Measurements from ENCODE around the gene ARHGAP18.

ARHGAP18 gene

DNA sequence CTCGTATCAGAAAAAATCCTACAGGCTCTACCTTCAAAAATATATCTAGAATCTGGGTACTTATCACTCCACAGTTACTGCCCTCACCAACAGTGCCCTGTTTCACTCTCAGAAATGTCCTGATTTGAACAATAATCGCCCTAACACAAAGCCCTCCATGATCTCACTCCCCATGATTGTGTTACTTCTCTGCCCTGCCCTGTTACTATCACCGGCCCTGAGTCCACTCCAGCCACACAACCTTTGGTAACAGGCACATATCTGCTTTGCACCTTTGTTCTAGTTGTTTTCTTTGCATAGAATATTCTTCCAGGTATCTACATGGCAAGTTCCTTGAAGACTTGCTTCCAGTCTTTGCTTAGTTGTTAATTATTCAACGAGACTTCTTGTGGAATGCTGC lies 142.0 kb downstream of the ARHGAP18 start:
- TF ChIP-seq FOXM1 (IDR thresholded peaks at IDR 0.05; ENCODE audit: borderline replicate concordance): no peak
- TF ChIP-seq ZNF384 (IDR thresholded peaks at IDR 0.05): no peak
- TF ChIP-seq CTBP1 (IDR thresholded peaks at IDR 0.05; ENCODE audit: borderline replicate concordance): no peak
- TF ChIP-seq FOXK2 (IDR thresholded peaks at IDR 0.05): no peak
- TF ChIP-seq SUZ12 (IDR thresholded peaks at IDR 0.05): no peak
- no peak for TF ChIP-seq ELF4 (IDR thresholded peaks at IDR 0.05)
- no peak for TF ChIP-seq L3MBTL2 (conservative IDR thresholded peaks at IDR 0.05)
- no peak for TF ChIP-seq FOXA1 (IDR thresholded peaks at IDR 0.05)
- TF ChIP-seq SP1 (IDR thresholded peaks at IDR 0.05): no peak
- ChIA-PET CTCF (interaction anchor here (1.2 to 3.8 kb wide), 3 partner anchors 67 to 70 kb away, joined by 3 to 46 read pairs (median 9); no protein-coding TSS in a partner anchor), POLR2A (no interaction called here)
- no peak for DNase-seq (ENCODE audit: extremely low spot score)

DNA sequence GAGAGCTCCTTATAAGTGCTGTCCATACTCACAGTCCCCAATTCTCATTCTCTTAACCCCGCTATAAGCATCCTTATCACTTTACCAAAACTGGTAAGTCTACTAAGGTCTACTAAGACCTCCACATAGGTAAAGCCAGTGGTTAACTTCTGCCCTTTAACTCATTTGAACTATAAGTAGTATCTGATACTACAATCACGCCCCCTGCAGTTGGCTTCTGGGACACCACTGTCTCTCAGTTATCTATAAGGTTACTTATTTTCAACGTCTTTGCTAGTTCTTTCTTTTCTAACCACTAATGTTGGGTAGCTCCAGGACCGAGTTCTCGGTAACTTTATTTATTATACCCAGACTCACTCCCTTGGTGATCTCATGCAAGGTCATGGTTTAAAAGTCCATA lies 142.6 kb downstream of the ARHGAP18 start:
- no peak for TF ChIP-seq SUZ12 (IDR thresholded peaks at IDR 0.05)
- TF ChIP-seq FOXA1 (IDR thresholded peaks at IDR 0.05): no peak
- TF ChIP-seq BHLHE40 (IDR thresholded peaks at IDR 0.05; ENCODE audit: borderline replicate concordance): no peak
- ChIA-PET POLR2A (no interaction called here), CTCF (interaction anchor here (0.6 to 3.8 kb wide), 4 partner anchors 10 to 158 kb away, joined by 3 to 46 read pairs (median 3); no protein-coding TSS in a partner anchor)
- peak; percentile 35 for DNase-seq (ENCODE audit: extremely low spot score)

DNA sequence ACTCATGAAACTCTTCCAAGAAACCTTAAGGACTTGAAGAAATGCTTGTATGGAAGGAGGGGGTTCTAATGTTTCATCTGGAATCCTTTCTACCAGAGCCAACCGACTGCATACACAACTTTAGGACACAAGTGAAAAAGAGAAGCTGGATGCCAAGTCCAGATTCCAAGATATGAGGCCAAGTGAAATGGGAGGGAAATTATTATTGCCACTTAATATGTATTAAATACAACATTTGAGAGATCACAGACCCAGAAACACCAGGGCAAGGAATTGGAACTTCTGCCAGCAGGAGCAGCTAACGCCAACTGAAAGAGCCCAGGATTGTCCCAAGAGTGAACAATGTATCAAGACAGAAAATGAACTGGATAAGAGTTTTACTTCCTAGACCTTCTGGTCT lies 144.2 kb downstream of the ARHGAP18 start:
- DNase-seq (ENCODE audit: extremely low spot score): no peak

DNA sequence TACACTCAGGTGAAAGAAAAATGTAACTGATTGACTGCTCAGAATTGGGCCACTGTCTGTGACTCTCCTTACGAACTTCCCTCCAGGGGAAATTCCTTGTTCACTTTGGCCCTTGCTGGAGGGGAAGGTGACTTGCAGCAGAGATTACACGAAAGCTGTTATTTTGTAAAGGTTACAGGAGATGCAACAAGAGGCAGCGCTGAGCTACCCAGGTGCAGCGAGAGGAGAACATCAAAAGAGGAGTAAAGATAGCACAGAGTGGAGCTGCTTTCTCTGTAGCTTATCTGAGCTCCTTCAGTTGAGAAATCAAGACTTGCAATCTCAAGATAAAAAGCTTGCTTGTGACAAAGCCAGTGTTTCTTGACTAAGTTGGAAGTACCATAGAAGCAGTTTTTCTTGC lies 144.6 kb downstream of the ARHGAP18 start:
- POLR2A ChIA-PET: no interaction called here
- CTCF ChIA-PET: interaction anchor here (3.8 kb wide), 1 partner anchor 65 kb away, joined by 46 read pairs; no protein-coding TSS in a partner anchor
- DNase-seq (ENCODE audit: extremely low spot score): no peak
- no peak for TF ChIP-seq L3MBTL2 (conservative IDR thresholded peaks at IDR 0.05)
- TF ChIP-seq, protein P1, sequence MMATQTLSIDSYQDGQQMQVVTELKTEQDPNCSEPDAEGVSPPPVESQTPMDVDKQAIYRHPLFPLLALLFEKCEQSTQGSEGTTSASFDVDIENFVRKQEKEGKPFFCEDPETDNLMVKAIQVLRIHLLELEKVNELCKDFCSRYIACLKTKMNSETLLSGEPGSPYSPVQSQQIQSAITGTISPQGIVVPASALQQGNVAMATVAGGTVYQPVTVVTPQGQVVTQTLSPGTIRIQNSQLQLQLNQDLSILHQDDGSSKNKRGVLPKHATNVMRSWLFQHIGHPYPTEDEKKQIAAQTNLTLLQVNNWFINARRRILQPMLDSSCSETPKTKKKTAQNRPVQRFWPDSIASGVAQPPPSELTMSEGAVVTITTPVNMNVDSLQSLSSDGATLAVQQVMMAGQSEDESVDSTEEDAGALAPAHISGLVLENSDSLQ (IDR thresholded peaks at IDR 0.05): no peak
- no peak for TF ChIP-seq NFRKB (IDR thresholded peaks at IDR 0.05)
- no peak for TF ChIP-seq LEF1 (IDR thresholded peaks at IDR 0.05; ENCODE audit: borderline replicate concordance)
- no peak for TF ChIP-seq FOXK2 (IDR thresholded peaks at IDR 0.05)
- no peak for TF ChIP-seq BHLHE40 (IDR thresholded peaks at IDR 0.05; ENCODE audit: borderline replicate concordance)
- no peak for TF ChIP-seq TARDBP (IDR thresholded peaks at IDR 0.05)
- TF ChIP-seq CTBP1 (IDR thresholded peaks at IDR 0.05; ENCODE audit: borderline replicate concordance): no peak
- no peak for TF ChIP-seq ELF4 (IDR thresholded peaks at IDR 0.05)
- TF ChIP-seq HDGF (IDR thresholded peaks at IDR 0.05; ENCODE audit: borderline replicate concordance): no peak
- TF ChIP-seq ARNT (IDR thresholded peaks at IDR 0.05): no peak
- TF ChIP-seq FOXA1 (IDR thresholded peaks at IDR 0.05): no peak
- TF ChIP-seq SP1 (IDR thresholded peaks at IDR 0.05): no peak
- TF ChIP-seq ZNF384 (IDR thresholded peaks at IDR 0.05): no peak
- no peak for TF ChIP-seq SUZ12 (IDR thresholded peaks at IDR 0.05)
- TF ChIP-seq FOXM1 (IDR thresholded peaks at IDR 0.05; ENCODE audit: borderline replicate concordance): no peak

More for the DNA sequence above, 144.2 kb downstream of the ARHGAP18 start:
- ChIA-PET CTCF (interaction anchor here (3.8 kb wide), 1 partner anchor 66 kb away, joined by 46 read pairs; no protein-coding TSS in a partner anchor), POLR2A (no interaction called here)
- no peak for TF ChIP-seq NFRKB (IDR thresholded peaks at IDR 0.05)
- no peak for TF ChIP-seq SUZ12 (IDR thresholded peaks at IDR 0.05)
- no peak for TF ChIP-seq ARNT (IDR thresholded peaks at IDR 0.05)
- no peak for TF ChIP-seq ELF4 (IDR thresholded peaks at IDR 0.05)
- TF ChIP-seq, protein P1 (IDR thresholded peaks at IDR 0.05): no peak
- no peak for TF ChIP-seq ZNF384 (IDR thresholded peaks at IDR 0.05)
- TF ChIP-seq FOXA1 (IDR thresholded peaks at IDR 0.05): no peak
- no peak for TF ChIP-seq FOXK2 (IDR thresholded peaks at IDR 0.05)

DNA sequence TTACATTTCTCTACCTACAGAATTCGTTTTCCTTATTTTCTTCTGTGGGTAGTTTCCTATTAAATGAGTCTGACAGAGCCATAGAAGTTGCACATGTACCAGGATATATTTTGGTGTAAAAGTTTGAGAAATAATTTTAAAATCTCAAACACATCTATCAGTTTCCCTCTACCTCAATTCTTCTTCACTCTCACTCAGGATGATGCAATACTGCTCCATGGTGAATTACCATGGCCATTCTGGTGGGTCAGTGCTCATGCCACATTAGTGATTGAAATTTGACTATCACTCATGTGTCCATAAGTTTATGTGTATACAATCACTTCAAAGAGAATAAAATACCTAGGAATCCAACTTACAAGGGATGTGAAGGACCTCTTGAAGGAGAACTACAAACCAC lies 151.7 kb downstream of the ARHGAP18 start:
- no peak for DNase-seq (ENCODE audit: extremely low spot score)
- POLR2A ChIA-PET: no interaction called here
- TF ChIP-seq SUZ12 (IDR thresholded peaks at IDR 0.05) (no peak), FOXK2 (IDR thresholded peaks at IDR 0.05) (no peak), ZNF384 (IDR thresholded peaks at IDR 0.05) (no peak), CTBP1 (IDR thresholded peaks at IDR 0.05; ENCODE audit: borderline replicate concordance) (no peak), FOXA1 (IDR thresholded peaks at IDR 0.05) (no peak), HDGF (IDR thresholded peaks at IDR 0.05; ENCODE audit: borderline replicate concordance) (no peak), FOXM1 (IDR thresholded peaks at IDR 0.05; ENCODE audit: borderline replicate concordance) (no peak), L3MBTL2 (conservative IDR thresholded peaks at IDR 0.05) (no peak), ARNT (IDR thresholded peaks at IDR 0.05) (no peak), BHLHE40 (IDR thresholded peaks at IDR 0.05; ENCODE audit: borderline replicate concordance) (no peak), TARDBP (IDR thresholded peaks at IDR 0.05) (no peak), ELF4 (IDR thresholded peaks at IDR 0.05) (no peak)
- CTCF ChIA-PET: no interaction called here

DNA sequence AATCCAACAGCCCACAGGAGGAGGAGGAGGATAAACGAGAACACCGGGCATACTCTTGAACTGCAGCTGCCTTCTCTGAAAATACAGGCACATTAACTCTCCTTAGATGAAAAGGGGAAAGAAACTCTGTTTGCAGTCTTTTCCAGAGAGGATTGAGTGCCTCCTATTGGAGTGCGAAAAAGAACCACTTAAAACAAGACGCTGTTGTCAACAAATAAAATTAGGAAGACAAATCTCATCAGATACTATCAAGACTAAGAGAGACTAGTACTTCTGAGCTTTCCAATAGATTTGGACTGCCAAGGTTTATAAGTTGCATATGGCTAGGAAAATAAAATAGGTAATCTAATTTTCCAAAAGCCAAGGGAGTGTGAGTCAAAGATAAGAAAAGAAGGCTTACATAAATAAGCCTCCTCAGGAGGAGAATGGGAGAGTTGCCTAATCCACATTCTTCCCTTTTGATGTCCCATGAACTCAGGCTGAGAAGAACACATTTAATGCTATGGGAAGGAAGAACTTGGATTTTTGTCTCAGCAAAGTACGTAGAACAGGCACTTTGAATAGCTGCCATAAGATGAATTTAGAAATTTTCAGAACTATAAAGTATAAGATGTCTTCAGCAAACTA lies 154.7 kb downstream of the ARHGAP18 start:
- no peak for DNase-seq (ENCODE audit: extremely low spot score)
- CTCF ChIA-PET: no interaction called here
- TF ChIP-seq FOXM1 (IDR thresholded peaks at IDR 0.05; ENCODE audit: borderline replicate concordance): no peak
- no peak for TF ChIP-seq FOXK2 (IDR thresholded peaks at IDR 0.05)
- TF ChIP-seq SUZ12 (IDR thresholded peaks at IDR 0.05): no peak
- TF ChIP-seq CTBP1 (IDR thresholded peaks at IDR 0.05; ENCODE audit: borderline replicate concordance): no peak
- no peak for TF ChIP-seq ELF4 (IDR thresholded peaks at IDR 0.05)
- TF ChIP-seq BHLHE40 (IDR thresholded peaks at IDR 0.05; ENCODE audit: borderline replicate concordance): no peak
- TF ChIP-seq SP1 (IDR thresholded peaks at IDR 0.05): no peak
- no peak for TF ChIP-seq TARDBP (IDR thresholded peaks at IDR 0.05)
- no peak for TF ChIP-seq LEF1 (IDR thresholded peaks at IDR 0.05; ENCODE audit: borderline replicate concordance)
- TF ChIP-seq NFRKB (IDR thresholded peaks at IDR 0.05): no peak
- no peak for TF ChIP-seq HDGF (IDR thresholded peaks at IDR 0.05; ENCODE audit: borderline replicate concordance)
- TF ChIP-seq, protein P1 (IDR thresholded peaks at IDR 0.05): no peak
- TF ChIP-seq FOXA1 (IDR thresholded peaks at IDR 0.05): no peak
- no peak for TF ChIP-seq ARNT (IDR thresholded peaks at IDR 0.05)
- no peak for TF ChIP-seq ZNF384 (IDR thresholded peaks at IDR 0.05)
- no peak for TF ChIP-seq L3MBTL2 (conservative IDR thresholded peaks at IDR 0.05)
- POLR2A ChIA-PET: no interaction called here
